DMS114 treated with DMSO at 0.1 percent for 48 hours (cell line): ENCODE results near the gene KCNN1.
A peak's percentile ranks its signal among the peaks of the same experiment; 100 is the strongest.
"Not testable (repeated sequence)": the region's sequence is repeated elsewhere in the genome, so short reads cannot be mapped to it uniquely, and the experiment has no call there.

ENCODE experiments used
- DNase-seq: peaks from one replicate; lab custom pipeline; 2025; ENCODE audit not compliant: unreplicated experiment; lab: John Stamatoyannopoulos, UW

KCNN1 gene

DNA sequence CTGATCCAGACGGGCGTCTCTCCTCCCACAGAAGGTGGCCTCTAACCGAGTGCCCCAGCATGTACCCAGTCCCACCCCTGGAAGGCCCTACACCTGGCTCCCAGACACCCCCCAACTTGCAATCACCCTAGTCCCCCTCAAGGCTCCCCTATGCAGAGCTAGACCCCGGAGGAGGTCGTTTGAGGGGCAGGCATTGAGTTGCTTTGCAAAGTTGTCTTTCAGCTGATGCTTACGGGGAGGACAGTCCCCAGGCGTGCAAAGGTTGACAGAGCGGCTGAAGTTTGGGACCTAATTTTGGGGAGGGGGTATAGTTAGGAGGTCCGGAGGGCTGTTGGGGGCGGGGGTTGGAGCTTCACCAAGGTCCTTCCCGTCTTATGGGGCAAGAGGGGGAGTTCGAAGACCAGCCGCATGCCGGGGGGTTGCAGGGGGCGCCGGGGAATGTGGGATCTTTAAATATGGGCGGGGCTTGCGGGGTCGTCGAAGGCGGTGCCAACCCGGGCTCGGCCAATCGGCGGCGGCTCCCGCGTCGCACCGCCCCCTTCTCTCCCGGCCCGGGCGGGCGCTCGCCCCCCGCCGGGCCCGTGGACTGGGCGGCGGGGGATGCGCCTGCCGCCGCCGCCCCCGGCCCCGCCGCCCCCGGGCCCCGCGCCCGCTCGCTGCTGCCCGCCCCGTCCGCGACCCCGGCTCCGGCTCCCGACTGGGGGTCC, at the start of gene KCNN1:
Gene KCNN1 (plus strand): TSS at position 558 of the 707 bp plus-strand sequence. CDS start 6,782 bp downstream, outside the sequence.
- DNase-seq = peak; percentile 25

DNA sequence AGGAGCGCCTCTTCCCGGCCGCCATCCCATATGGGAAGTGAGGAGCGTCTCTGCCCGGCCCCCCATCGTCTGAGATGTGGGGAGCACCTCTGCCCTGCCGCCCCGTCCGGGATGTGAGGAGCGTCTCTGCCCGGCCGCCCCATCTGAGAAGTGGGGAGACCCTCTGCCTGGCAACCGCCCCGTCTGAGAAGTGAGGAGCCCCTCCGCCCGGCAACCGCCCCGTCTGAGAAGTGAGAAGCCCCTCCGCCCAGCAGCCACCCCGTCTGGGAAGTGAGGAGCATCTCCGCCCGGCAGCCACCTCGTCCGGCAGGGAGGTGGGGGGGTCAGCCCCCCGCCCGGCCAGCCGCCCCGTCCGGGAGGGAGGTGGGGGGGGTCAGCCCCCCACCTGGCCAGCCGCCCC, 48.8 kb upstream of the KCNN1 start:
- DNase-seq = not testable (repeated sequence)

DNA sequence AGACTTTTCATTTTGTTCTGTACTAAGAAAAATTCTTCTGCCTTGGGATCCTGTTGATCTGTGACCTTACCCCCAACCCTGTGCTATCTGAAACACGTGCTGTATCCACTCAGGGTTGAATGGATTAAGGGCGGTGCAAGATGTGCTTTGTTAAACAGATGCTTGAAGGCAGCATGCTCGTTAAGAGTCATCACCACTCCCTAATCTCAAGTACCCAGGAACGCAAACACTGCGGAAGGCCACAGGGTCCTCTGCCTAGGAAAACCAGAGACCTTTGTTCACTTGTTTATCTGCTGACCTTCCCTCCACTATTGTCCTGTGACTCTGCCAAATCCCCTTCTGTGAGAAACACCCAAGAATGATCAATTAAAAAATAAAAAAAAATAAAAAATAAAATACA, 47.8 kb upstream of the KCNN1 start:
- DNase-seq = not testable (repeated sequence)

DNA sequence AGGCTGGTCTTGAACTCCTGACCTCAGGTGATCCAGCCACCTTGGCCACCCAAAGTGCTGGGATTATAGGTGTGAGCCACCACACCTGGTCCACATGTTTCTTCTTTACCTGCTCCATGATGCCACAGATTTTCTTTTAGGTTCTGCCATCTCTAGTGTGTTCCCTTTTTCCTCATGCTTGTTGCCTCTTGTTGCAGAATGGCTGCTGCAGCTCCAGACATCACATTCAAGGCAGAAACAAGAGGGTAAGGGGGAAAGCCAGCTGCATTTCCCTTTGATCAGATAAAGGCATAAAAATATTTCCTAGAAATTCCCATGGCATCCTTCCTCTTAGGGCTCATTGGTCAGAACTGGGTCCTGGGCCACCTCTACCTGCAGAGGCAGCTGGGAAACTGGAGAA, 46.4 kb upstream of the KCNN1 start:
- DNase-seq = no peak

DNA sequence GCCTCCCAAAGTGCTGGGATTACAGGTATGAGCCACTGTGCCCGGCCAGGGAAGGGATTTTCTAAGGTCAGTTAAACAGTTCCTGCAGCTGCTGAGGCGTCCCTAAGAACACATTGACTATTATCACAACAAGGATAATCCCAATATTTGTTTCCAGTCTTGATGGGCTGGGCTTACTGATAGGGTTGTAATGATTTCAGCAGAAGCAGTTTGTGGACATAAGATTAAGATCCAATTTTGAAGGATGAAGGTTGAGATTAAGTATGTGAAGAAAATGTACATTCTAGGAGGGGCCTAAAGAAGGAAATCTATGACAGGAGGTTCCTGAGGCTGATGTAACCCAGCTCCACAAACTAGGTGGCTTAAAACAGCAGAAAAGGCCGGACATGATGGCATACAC, 44.8 kb upstream of the KCNN1 start:
- no peak for DNase-seq

DNA sequence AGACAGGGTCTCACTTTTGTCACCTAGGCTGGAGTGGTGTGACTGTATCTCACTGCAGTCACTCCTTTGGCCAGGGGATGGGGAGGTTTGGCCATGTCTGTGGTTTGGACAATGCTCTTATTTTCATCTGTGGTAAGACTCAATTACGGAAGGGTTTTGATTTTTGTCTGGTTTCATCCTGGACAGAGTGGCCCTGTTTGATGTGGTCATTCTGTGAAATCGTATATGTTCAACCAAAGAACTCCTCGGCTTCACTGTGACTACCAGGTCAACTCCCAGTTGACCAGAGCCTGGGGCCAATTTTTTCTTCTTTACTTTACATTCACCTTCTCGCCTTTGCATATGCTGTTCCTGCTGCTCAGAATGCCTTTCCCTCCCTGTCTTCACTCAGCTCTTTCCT, 40.9 kb upstream of the KCNN1 start:
- no peak for DNase-seq

DNA sequence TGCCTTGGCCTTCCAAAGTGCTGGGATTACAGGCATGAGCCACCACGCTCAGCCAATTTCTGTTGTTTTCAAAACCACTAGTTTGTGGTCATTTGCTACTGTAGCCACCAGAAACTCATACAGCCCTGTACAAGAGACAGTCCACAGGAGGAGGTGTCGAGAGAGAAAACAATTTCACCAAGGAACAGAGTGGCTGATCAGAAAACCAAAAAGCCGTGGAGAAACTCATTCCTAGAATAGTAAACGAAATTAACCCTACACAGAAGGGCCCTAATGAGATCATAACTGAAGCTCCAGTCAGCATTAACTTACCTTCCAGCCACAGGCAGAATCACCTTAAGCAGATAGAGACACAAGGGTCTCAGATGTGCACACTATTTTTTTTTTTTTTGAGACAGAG, 37.9 kb upstream of the KCNN1 start:
- DNase-seq = no peak

DNA sequence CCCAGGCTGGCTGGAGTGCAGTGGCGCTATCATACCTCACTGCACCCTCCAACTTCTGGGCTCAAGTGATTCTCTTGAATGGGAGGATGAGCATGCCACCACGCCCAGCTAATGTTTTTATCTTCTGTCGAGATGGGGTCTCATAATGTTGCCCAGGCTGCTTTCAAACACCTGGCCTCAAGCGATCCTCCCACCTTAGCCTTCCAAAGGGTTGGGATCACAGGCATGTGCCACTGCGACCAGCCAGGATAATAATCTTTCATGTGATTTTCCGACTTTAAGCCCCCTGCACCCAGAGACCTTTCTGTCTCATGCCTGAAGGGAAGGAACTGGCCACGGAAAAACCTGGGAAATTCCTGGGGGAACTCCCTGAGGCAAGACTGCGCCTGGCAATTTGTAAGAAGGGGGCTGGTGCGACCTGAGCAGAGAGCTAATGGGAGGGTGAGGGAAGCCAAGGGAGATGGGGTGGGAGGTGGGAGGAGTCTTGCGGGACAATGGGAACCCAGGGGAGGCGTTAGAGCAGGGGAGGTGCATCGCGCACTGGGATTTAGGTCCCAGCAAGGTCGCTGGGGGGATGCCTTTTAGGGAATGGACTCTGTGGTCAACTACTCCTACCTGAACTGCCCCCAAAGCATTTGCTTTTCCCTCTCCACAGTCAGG, 35.2 kb upstream of the KCNN1 start:
- no peak for DNase-seq

DNA sequence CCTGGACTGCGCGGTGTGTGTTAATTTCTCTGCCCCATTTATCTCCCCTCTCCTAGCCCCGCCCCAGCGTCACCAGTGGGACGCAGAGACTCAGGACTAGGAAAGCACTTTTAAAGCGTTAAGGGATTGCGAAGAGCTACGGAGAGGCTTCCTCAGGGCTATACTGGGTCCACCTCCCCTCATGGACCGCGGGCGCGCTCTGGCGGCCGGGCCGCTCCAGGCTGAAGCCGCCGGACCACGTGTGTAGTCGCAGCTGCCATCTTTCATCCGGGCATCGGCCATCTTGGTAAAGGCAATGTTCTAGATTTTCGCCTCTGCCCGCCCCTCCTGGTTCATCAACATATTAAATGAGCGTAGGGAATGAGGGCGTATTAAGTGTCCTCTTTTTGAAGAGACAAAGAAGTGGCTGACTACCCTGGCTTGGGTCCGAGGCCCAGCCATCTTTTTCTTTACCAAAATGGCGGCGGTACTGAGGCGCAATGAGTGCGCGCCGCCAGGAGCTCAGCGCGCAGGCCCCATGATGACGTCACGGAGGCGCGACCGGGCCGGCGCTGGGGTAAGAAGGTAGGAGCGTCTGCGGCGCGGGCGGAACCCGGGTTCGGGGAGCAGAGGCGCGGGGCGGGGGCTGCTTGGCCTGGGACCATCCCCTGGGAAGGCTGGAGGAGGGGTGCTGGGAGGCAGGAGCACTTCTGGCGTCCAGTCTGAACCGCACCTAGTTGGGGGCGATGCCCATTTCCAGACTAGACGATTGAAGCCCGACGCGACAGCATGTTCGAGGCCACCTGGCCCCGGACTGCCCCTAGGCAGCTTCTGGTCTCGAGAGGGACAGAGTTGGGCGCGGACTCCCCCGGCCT, 34.2 kb upstream of the KCNN1 start, which contains the start of gene CCDC124:
Gene CCDC124 (plus strand): TSS at position 531 of the 854 bp plus-strand sequence. CDS start 3,406 bp downstream, outside the sequence.
- peak; percentile 89 for DNase-seq

DNA sequence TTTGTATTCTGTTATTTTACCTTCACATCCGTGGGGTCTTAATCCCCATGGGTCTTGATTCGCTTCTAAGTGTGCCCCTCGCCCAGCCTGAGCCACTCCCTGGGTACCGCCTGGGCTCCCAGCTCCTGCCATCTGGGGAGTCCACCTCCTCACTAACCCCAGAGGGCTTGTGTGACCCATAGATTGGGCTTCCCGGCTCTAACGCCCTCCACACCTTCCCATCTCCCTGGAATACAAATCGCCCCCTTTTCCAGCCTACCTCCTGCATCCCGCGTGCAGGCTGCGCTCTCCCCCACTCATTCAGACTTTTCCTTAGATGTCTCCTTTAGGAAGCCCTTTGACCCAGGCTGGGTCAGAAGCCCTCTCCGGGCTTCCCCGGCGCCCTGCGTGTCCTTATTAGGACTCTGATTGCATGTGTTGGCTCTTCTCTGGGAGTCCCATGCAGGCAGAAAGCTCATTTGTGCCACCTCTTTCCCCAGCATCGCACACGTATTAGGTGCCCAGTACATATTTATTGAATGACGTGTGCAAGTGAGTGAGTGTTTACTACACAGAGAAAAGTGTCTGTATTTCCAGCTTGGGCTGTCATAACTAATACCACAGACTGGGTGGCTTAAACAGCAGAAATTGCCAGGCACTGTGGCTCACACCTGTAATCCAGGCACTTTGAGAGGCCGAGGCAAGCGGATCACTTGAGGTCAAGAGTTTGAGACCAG, 33.3 kb upstream of the KCNN1 start:
- DNase-seq = no peak

DNA sequence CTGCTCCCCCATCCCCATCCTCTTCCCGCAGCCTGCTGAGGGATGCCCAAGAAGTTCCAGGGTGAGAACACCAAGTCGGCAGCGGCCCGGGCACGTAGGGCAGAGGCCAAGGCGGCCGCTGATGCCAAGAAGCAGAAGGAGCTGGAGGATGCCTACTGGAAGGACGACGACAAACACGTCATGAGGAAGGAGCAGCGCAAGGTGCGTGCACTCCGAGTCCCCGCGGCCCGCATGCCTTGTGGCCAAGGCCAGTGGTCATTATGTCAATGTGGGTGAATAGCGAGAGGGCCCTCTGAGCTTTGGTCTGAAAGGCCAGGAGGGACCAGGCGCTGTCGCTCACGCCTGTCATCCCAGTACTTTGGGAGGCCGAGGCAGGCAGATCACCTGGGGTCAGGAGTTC, 30.5 kb upstream of the KCNN1 start:
- DNase-seq = no peak

DNA sequence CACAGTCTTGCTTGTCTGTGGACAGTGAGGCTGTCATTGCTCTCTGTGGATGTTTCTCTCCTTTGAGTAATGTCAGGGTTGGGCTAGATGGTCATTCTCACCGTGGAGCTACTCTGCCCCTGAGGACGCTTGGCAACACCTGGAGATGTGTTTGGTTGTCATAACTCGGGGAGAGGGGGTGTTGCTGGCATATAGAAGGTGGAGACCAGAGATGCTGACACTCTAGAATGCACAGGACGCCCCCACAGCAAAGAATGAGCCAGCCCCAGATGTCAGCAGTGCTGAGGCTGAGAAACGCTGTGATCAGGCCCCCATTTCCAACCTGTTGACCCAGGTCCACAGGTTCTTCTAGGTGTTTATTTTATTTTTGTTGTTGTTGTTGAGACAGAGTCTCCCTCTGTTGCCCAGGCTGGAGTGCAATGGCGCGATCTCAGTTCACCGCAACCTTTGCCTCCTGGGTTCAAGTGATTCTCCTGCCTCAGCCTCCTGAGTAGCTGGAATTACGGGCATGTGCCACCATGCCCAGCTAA, 29.5 kb upstream of the KCNN1 start:
- no peak for DNase-seq

DNA sequence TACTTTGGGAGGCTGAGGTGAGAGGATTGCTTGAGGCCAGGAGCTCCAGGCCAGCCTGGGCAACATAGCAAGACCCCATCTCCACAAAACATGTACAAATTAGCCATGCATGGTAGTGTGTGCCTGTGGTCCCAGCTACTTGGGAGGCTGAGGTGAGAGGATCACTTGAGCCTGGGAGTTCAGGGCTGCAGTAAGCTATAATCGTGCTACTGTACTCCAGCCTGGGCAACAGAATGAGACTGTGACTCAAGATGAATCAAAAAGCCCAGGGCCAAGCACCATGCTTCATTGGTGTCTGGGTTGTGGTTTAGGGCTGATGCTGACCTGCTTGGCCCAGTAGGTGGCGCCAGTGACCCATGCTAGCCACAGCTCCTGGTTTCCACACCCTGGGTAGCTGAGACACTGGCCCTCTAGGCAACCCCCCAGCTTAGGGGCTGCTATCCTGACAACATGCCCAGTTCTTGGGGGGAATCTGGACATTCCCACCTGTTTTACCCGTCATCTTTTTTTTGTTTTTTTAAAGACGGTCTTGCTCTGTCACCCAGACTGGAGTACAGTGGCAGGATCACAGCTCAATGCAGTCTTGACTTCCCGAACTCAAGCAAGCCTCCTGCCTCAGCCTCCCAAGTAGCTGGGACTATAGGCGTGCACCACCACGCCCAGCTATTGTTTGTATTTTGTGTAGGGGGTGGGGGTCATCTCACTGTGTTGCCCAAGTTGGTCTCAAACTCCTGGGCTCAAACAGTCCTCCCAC, 28.6 kb upstream of the KCNN1 start:
- DNase-seq = peak; percentile 46

DNA sequence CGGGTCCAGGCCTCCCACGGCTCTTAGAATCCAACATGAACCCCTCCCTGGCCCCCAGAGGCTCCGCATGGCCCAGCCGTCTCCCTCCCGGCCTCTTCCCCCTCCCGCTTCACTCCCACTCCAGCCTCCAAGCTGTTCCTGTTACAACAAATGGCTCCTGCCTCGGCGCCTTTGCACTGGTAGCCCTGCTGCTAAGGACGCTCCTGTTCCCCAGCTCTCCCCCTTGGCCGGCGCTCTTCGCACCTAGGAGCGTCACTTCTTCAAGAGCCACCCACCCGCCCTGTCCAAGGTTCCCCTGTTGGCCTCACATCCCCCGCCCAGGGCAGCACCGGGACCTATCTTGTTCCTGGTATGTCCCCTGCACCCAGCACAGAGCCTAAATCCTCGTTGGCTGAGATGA, 24.7 kb upstream of the KCNN1 start:
- DNase-seq = no peak

DNA sequence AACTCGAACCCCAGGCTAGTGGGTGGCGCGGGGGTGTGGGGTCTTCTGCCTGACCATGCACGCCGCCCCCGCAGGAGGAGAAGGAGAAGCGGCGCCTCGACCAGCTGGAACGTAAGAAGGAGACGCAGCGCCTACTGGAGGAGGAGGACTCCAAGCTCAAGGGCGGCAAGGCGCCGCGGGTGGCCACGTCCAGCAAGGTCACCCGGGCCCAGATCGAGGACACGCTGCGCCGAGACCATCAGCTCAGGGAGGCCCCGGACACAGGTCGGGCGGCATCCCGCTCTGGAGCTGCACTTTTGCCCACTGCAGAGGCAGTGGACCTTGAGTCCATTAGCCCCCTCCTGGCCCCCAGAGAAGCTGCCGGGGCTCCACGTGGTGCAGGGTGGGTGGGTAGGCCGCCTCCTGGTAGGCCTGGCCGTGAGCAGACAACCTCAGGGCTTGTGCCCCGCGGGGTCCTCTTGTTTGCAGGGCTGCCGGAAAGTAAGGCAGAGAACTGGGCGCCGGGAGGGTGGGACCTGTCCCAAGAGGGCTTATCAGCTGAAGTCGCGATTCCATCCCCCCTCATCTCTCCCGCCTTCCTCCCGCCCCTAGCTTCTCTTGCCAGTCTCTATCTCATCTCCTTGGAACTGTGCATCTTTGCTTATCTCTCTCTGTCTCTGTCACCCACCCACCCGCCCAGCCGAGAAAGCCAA, 24.2 kb upstream of the KCNN1 start:
- DNase-seq = no peak

DNA sequence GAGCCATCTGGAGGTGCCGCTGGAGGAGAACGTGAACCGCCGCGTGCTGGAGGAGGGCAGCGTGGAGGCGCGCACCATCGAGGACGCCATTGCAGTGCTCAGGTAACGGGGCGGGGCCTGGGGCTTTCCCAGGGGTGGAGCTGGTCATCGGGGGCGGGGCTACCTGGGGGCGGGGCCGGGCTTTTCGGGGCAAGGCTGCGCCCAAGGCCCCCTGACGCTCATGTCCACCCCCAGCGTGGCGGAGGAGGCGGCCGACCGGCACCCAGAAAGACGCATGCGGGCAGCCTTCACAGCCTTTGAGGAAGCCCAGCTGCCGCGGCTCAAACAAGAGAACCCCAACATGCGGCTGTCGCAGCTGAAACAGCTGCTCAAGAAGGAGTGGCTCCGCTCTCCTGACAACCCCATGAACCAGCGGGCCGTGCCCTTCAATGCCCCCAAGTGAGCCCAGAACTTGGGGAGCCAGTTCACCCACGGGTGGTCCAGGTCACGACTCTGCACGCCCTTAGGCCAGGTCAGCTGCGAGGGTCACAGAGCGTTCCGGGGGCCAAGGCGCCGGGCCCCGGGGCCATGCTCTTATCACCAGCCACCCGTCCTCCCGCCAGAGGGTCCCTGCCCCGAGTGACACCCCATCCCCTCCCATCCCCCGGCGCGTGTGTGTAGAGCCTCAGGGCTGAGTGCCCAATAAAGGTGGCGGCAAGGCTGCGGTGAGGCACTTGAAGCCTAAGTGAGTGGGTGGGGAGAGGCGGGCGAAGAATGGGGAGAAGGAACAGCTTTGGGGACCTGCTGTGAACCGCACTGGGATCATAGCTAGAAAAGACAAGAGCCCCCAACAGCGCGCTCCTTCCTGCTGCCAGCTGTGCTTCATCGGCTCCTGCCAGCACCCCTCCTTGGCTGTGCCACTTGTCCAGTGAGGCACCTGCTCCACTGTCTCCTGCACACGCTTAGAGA, 23.4 kb upstream of the KCNN1 start:
- no peak for DNase-seq

DNA sequence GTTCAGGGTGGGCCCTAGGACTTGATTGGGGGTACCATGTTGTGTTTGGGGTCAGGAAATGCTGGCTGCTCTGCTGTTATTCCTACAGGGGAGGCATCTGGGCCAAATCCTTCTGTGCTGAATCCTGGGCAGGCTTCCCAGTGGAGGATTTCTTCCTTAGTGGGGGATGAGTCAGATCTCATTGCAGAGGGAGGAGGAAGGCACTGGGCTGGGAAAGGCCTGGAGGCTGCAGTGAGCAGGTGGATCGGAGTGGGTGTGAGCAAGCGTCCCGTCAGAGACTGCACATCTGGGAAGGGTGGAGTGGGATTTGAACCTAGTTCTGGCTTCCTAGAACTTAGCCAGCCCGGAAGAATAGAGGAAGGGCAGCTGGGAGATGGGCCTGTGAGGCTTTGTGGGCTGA, 22.6 kb upstream of the KCNN1 start:
- DNase-seq = no peak
